WTC11 (cell line): ENCODE measurements around the gene LSM2.

Experiments used
- CREB1 ChIP-seq: sonication (generic); formaldehyde crosslinking; IDR thresholded peaks from 2 replicates; pipeline ENCODE4 v1.8.0; 2023; ENCODE audit warnings: mild to moderate bottlenecking, missing genetic modification reagents
- CTCF ChIP-seq: fragments of 200-600 bp; IDR thresholded peaks from 2 replicates; pipeline ENCODE4 v1.8.0; 2022; ENCODE audit warnings: antibody characterized with exemption
- NFATC4 ChIP-seq: fragments of 250-450 bp; sonication (Bioruptor Pico); IDR thresholded peaks from 2 replicates; pipeline ENCODE4 v1.9.0; 2021; ENCODE audit warnings: mild to moderate bottlenecking
- SP1 ChIP-seq: sonication (generic); formaldehyde crosslinking; conservative IDR thresholded peaks from 2 replicates; pipeline ENCODE4 v1.8.1; 2022; ENCODE audit warnings: missing genetic modification reagents
- ZNF232 ChIP-seq: sonication (generic); formaldehyde crosslinking; IDR thresholded peaks from 2 replicates; pipeline ENCODE4 v1.8.0; 2022; ENCODE audit warnings: mild to moderate bottlenecking, missing genetic modification reagents
- ZNF416 ChIP-seq: fragments of 250-450 bp; sonication (Bioruptor Pico); IDR thresholded peaks from 2 replicates; pipeline ENCODE4 v1.9.0; 2021; ENCODE audit warnings: mild to moderate bottlenecking, inconsistent platforms
- ZNF532 ChIP-seq: fragments of 250-450 bp; sonication (Bioruptor Pico); IDR thresholded peaks from 2 replicates; pipeline ENCODE4 v1.9.0; 2021; ENCODE audit warnings: mild to moderate bottlenecking, borderline replicate concordance
- TF ChIP-seq, protein P1 (sequence below): sonication (generic); formaldehyde crosslinking; conservative IDR thresholded peaks from 2 replicates; pipeline ENCODE4 v1.8.1; 2022; ENCODE audit warnings: mild to moderate bottlenecking, missing genetic modification reagents
- TF ChIP-seq, protein P2 (sequence below): sonication (generic); formaldehyde crosslinking; IDR thresholded peaks from 2 replicates; pipeline ENCODE4 v1.8.1; 2023; ENCODE audit warnings: mild to moderate bottlenecking, missing genetic modification reagents, moderate library complexity

GRCh38 chr6:31761343-31761742, 45.4 kb downstream of the LSM2 start:
- TF ChIP-seq NFATC4 (CRISPR knock-in tag), result no peak
- TF ChIP-seq ZNF532 (CRISPR knock-in tag), result no peak
- TF ChIP-seq CREB1 (CRISPR knock-in tag), result no peak
- no peak for TF ChIP-seq ZNF232 (CRISPR knock-in tag)
- TF ChIP-seq ZNF416 (CRISPR knock-in tag), result no peak
- TF ChIP-seq, protein P1, sequence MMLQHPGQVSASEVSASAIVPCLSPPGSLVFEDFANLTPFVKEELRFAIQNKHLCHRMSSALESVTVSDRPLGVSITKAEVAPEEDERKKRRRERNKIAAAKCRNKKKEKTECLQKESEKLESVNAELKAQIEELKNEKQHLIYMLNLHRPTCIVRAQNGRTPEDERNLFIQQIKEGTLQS (CRISPR knock-in tag), result no peak
- no peak for TF ChIP-seq CTCF
- TF ChIP-seq, protein P2, sequence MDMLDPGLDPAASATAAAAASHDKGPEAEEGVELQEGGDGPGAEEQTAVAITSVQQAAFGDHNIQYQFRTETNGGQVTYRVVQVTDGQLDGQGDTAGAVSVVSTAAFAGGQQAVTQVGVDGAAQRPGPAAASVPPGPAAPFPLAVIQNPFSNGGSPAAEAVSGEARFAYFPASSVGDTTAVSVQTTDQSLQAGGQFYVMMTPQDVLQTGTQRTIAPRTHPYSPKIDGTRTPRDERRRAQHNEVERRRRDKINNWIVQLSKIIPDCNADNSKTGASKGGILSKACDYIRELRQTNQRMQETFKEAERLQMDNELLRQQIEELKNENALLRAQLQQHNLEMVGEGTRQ (CRISPR knock-in tag), result no peak
- TF ChIP-seq SP1, result no peak
